Left colon (tissue), 2 donors: Measurements from ENCODE around the gene FDX1. TPM values are rescaled to one million over a fixed set of nuclear protein-coding genes. Genes with fewer than 3 reads are reported as not detected.

Experiments used
- ATAC-seq: fragments of 200-7000 bp; cut with Tn5 transposase; one replicate; pipeline ENCODE4 v1.9.1; 2020; ENCODE audit warnings: mild to moderate bottlenecking, moderate library complexity
- DNase-seq, 2 donors: peaks; one replicate each; pipeline ENCODE4 v3.0.0-alpha.2; 2020
- intact Hi-C, 2 donors: fragments of 100-400 bp; cut with DNase I in 1 of 2; cut with micrococcal nuclease in 1 of 2; formaldehyde crosslinking; loops; one replicate each; pipeline versions ENCODE4 v1.11.2 to v1.14.0; 2022; cut with DNase I, micrococcal nuclease
- total RNA-seq, 2 donors: library from RNA; stranded (reverse); fragmentation: NEBNext Ultra II Directional; extraction: Animal tissue kit (Norgen Biotek cat#: 25700); gene quantifications; one replicate each; pipeline ENCODE4 v1.2.1, GENCODE V29; 2021
- donor health status: DM: no; HTN: no; CAD: no.
- donor health status: DM: yes; HTN: yes; CAD: no.

FDX1 gene
- total RNA-seq, 2 donors from 2014 or later: 22.6 to 24.0 TPM

DNA sequence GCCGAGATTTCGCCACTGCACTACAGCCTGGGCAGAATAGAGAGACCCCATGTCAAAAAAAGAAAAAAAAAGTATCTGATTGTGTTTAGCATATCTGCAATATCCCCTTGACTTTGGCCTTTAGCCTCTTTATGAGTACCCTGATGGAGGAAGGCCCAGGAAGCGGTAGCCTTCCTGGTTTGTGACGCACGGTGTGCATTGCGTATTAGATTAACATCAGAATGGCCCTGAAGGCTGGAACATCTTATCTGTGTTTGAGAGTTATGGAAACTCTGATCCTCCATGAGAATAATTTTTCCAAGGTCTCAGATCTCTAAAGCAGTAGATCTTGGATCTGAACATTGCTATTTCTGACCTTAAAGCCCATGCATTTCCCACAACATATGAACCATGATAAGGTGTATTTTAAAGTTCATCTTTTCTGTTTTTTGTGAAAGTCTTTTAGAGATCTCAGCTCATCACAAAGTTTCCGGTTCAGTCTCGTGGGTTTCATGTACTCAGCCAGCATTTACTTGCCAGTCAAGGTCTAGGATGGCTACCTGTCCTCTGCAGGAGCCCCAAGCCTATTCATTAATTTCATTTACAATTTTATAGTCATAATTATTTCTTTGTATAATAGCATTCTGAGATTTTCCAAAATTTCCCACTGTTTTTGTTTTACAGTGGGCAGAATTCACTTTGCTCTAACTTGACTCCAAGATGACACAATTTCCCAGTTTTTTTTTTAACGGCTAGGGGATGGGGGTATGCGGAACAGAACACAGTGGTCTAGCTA, 605 bp upstream of the FDX1 start:
- DNase-seq: no peak
- intact Hi-C loops: no loop called here
- no peak for ATAC-seq

DNA sequence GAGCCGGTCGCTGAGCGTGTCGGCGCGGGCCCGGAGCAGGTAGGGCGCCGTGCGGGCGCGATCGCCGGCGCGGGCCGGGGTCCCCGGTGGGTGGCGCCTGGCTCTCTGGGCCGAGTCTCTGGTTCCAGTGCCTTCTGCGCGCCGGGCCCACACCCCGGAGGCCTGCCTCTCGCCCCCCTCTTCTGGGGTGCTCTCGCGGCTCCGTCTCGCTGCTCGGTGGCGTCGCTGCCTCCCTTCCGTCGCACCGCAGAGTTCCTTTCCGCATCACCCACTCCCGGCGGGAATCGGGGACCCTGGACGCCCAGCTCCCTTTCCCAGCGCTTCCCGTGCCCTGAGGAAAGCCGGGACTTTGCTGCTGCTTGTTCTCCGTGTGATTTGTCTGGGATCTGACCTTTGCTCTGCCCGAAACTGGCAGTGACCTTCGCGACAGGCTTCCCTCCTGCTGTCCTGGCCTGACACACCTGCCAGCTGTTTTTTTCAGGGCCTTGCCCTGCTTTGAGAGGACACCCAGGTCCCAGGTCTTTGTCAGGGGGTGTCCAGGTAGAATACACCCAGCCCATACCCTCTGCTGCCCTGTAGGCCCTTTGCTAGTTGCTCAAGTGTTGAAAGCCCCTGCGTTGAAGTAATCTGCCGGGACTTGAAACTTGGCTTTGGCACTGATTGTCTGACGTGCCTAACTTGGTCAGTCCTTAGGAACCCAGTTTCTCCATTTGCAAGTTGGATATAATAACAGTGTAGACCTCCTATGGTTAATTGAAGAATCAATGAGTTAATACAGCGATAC, 711 bp downstream of the FDX1 start:
- peak; percentile 62 to 65 for DNase-seq
- intact Hi-C loops: loop anchor here in 1 of 2 donors (10.0 kb wide), 1 partner anchor 56 kb away; no protein-coding TSS in a partner anchor
- peak; percentile 68 for ATAC-seq

GRCh38 chr11:110431051-110431672, 1.4 kb downstream of the FDX1 start:
- peak; percentile 16 for ATAC-seq
- intact Hi-C loops: loop anchor here in 1 of 2 donors (10.0 kb wide), 1 partner anchor 56 kb away; no protein-coding TSS in a partner anchor
- DNase-seq: no peak

GRCh38 chr11:110431674-110432073, 1.9 kb downstream of the FDX1 start:
- ATAC-seq (peak; percentile 55), DNase-seq (no peak)
- intact Hi-C loops: loop anchor here in 1 of 2 donors (2.0 to 10.0 kb wide), 2 partner anchors 57 to 231 kb away; no protein-coding TSS in a partner anchor

GRCh38 chr11:110432713-110433392, 3.1 kb downstream of the FDX1 start:
- no peak for DNase-seq
- no peak for ATAC-seq
- intact Hi-C loops: loop anchor here in 1 of 2 donors (2.0 to 10.0 kb wide), 2 partner anchors 58 to 232 kb away; no protein-coding TSS in a partner anchor

- ATAC-seq: no peak
- no peak for DNase-seq
- intact Hi-C loops: loop anchor here in 1 of 2 donors (2.0 to 10.0 kb wide), 2 partner anchors 59 to 233 kb away; no protein-coding TSS in a partner anchor
These were observed 3.9 kb downstream of the FDX1 start for GRCh38 chr11:110433393-110434333.

DNA sequence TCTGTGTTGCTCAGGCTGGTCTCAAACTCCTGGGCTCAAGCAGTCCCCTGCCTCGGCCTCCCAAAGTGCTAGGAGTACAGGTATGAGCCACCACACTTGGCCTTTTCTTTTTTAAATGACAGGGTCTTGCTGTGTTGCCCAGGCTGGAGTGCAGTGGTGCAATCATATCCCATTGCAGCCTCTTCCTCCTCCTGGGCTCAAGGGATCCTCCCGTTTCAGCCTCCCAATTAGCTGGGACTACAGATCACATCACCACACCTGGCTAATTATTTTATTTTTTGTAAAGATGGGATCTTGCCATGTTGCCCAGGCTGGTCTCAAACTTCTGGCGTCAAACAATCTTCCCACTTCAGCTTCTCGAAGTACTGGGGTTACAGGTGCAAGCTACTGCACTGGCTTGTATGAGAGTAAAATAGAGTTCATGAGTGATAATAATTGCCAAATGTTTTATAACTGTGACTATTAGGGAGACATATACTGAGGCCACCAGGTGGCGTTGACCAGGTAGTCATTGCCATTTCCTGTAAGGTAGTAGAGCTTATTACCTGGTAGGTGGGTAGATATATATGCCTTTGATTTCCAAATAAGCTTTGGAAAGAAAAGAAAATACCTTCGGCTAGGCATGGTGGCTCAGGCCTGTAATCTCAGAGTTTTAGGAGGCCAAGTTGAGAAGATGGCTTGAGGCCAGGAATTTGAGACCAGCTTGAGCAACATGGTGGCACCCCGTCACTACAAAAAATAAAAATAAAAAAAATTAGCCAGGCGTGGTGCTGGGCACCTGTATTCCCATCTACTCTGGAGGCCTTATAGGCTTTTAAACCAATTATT, 5.4 kb downstream of the FDX1 start:
- intact Hi-C loops: loop anchor here in 1 of 2 donors (10.0 kb wide), 1 partner anchor 60 kb away; no protein-coding TSS in a partner anchor
- ATAC-seq (no peak), DNase-seq (peak in 1 of 2 donors; percentile 62)

DNA sequence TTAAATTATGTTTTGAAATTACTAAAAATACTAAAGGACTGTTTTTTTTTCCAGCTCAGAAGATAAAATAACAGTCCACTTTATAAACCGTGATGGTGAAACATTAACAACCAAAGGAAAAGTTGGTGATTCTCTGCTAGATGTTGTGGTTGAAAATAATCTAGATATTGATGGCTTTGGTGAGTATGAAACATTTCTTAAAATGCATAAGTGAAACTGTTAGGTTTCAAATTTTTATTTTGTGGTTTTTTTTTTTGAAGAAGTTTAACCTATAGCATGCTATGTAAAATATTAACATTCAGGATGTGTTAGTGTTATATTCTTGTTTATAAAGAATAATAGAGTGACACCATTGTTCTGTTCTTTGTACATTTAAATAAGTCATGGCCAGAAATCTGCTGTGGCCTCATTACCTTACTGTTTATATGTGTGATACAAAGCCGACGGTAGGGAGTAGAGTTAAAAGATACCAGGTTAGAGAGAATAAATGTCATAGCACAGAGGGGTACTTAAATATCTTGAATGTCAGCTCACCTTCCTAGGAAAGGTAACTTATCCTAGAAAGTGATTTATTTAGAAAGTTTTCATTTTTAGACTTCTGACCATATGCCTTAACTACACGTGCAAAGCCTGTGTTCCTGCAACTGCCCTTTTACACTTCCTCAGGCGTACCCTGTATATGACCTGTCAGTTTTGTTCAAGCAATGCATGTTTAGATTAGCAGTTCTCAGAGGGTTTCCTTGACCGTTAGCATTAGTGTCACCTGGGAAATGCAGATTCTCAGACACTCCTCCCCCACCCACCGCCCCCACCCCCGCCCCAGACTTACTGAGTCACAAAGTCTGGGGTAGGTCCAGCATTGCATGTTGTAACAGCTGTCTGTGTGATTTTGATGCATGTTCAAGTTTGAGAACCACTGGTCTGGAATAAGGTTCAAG, 6.3 kb downstream of the FDX1 start:
- DNase-seq (no peak), ATAC-seq (no peak)
- intact Hi-C loops: loop anchor here in 1 of 2 donors (10.0 kb wide), 1 partner anchor 61 kb away; no protein-coding TSS in a partner anchor

DNA sequence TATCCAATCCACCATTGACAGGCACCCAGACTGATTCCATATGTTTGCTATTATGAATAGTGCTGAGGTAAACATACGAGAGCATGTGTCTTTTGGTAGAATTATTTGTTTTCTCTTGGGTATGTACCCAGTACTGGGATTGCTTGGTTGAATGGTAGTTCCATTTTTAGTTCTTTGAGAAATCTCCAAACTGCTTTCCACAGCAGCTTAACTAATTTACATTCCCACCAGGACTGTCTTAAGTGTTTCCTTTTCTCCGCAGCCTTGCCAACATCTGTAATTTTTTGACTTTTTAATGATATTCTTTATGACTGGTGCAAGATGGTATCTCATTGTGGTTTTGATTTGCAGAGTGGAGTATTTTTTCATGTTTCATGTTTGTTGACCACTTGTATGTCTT, 8.3 kb downstream of the FDX1 start:
- intact Hi-C loops: loop anchor here in 1 of 2 donors (10.0 kb wide), 1 partner anchor 63 kb away; no protein-coding TSS in a partner anchor
- DNase-seq: no peak
- no peak for ATAC-seq

GRCh38 chr11:110445437-110445836, 15.7 kb downstream of the FDX1 start:
- no peak for DNase-seq
- intact Hi-C loops: no loop called here
- no peak for ATAC-seq

GRCh38 chr11:110446061-110446460, 16.3 kb downstream of the FDX1 start:
- DNase-seq: no peak
- no peak for ATAC-seq
- intact Hi-C loops: no loop called here

GRCh38 chr11:110446594-110446993, 16.8 kb downstream of the FDX1 start:
- intact Hi-C loops: no loop called here
- DNase-seq (no peak), ATAC-seq (no peak)

DNA sequence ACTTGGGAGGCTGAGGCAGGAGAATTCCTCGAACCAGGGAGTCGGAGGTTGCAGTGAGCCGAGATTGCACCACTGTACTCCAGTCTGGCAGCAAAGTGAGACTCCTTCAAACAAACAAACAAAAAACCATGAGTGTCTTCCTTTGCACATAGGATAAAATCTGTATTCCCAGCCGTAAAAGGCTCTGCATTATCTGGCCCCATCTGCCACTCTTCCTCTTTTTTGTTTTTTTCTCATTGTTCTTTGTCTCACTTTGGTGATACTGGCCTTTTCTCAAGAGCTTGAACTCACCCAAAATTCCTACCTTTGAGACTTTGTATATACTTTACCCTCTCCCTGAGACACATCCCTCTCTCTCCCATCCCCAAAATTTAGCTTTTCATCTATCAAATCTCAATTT, 17.6 kb downstream of the FDX1 start:
- ATAC-seq: no peak
- no peak for DNase-seq
- intact Hi-C loops: no loop called here

DNA sequence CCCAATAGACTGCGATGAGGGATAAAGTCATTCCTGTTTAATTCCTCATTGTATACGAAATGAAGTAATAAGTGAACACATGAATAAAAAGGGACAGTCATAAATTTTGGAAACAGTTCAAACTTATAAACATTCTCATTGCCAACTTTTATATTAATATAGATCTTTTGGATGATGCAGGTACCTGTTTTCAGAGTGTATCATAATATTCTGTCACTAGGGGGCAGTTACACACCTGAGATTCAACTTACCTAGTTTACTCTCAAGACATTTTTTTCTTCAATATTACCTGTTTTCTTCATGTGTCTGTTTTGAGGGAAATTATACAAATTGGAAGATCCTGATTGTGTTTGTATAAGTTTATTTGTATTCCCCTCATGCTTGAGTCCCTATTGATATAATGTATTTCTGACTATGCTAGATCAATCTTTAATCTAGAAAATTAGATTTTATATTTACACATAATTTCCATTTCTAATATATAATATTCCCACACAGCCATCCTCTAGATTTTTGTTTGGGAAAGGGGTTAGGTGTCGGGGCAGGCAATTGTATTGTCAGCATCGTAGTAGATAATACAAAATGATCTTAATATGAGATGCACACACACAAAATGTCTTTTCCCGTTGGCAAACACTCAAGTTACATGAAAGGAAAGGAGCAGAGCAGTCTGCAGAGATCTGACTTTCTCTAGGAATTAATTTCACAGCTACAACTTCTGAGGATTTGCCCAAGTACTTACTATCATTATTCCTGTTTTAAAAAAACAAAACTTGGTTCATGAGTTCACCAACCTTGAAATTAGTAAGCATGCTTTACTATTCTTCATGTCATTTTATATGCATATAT, 18.4 kb downstream of the FDX1 start:
- intact Hi-C loops: no loop called here
- DNase-seq: no peak
- no peak for ATAC-seq

- intact Hi-C loops: no loop called here
These were observed 20.5 kb downstream of the FDX1 start for GRCh38 chr11:110450246-110450645.

More at GRCh38 chr11:110450246-110450645, 20.5 kb downstream of the FDX1 start:
- no peak for ATAC-seq
- DNase-seq: no peak
